Hepatocyte (in vitro differentiated cells): ENCODE results near the gene CCDC127. TPM values are rescaled to one million over a fixed set of nuclear protein-coding genes. Genes with fewer than 3 reads are reported as not detected.

Experiments
- DNase-seq: peaks from one replicate; pipeline ENCODE4 v3.0.0-alpha.2; 2016; ENCODE audit warnings: low spot score
- H2AFZ ChIP-seq: fragments of 200-600 bp; sonication (generic); 2 replicates; pipeline ENCODE4 v1.6.0; 2016; ENCODE audit warnings: antibody characterized with exemption, mild to moderate bottlenecking
- H3K27ac ChIP-seq: fragments of 200-600 bp; sonication (generic); 2 replicates; pipeline ENCODE4 v1.5.1; 2016; ENCODE audit warnings: mild to moderate bottlenecking
- H3K27me3 ChIP-seq: fragments of 200-600 bp; sonication (generic); 2 replicates; pipeline ENCODE4 v1.6.1; 2016
- H3K36me3 ChIP-seq: fragments of 200-600 bp; sonication (generic); replicated peaks from 2 replicates; pipeline ENCODE4 v1.5.1; 2016; ENCODE audit warnings: low read depth; ENCODE audit not compliant: insufficient read depth
- H3K4me1 ChIP-seq: fragments of 200-600 bp; sonication (generic); 2 replicates; pipeline ENCODE4 v1.5.1; 2016; ENCODE audit warnings: mild to moderate bottlenecking, moderate library complexity; ENCODE audit not compliant: insufficient read depth
- H3K4me2 ChIP-seq: fragments of 200-600 bp; sonication (generic); 2 replicates; pipeline ENCODE4 v1.6.0; 2016
- H3K4me3 ChIP-seq: fragments of 200-600 bp; sonication (generic); 2 replicates; pipeline ENCODE4 v1.5.1; 2016; ENCODE audit warnings: mild to moderate bottlenecking
- H3K79me2 ChIP-seq: fragments of 200-600 bp; sonication (generic); 2 replicates; pipeline ENCODE4 v1.6.0; 2017; ENCODE audit warnings: mild to moderate bottlenecking
- H3K9me2 ChIP-seq: fragments of 200-600 bp; sonication (generic); replicated peaks from 2 replicates; pipeline ENCODE4 v1.6.0; 2017; ENCODE audit warnings: mild to moderate bottlenecking; ENCODE audit not compliant: insufficient read depth
- H3K9me3 ChIP-seq: fragments of 200-600 bp; sonication (generic); 2 replicates; pipeline ENCODE4 v1.5.1; 2016; ENCODE audit warnings: low read depth, mild to moderate bottlenecking
- H4K20me1 ChIP-seq: fragments of 200-600 bp; sonication (generic); 2 replicates; pipeline ENCODE4 v1.6.0; 2016; ENCODE audit warnings: mild to moderate bottlenecking; ENCODE audit not compliant: insufficient read depth, poor library complexity, severe bottlenecking
- CTCF ChIP-seq: fragments of 200-600 bp; sonication (generic); IDR thresholded peaks from 2 replicates; pipeline ENCODE4 v1.5.1; 2016; ENCODE audit warnings: antibody characterized with exemption, mild to moderate bottlenecking; ENCODE audit not compliant: poor library complexity
- EZH2 ChIP-seq: fragments of 200-600 bp; sonication (generic); IDR thresholded peaks from 2 replicates; pipeline ENCODE4 v1.6.1; 2016; ENCODE audit warnings: antibody characterized with exemption, mild to moderate bottlenecking, borderline replicate concordance
- EZH2phosphoT487 ChIP-seq: fragments of 200-600 bp; sonication (generic); IDR thresholded peaks from one replicate; pipeline ENCODE4 v1.6.1; 2018; ENCODE audit warnings: antibody characterized with exemption, mild to moderate bottlenecking, low read depth, moderate library complexity; ENCODE audit not compliant: unreplicated experiment, severe bottlenecking
- WGBS: methylation state at CpG from one replicate; pipeline ENCODE4 v1.1.6; 2016; ENCODE audit warnings: low lambda C conversion rate; ENCODE audit errors: missing lambda C conversion rate; 5-methylcytosine and 5-hydroxymethylcytosine counted together
- polyA plus RNA-seq: library from polyadenylated mRNA; unstranded; fragments of >200 nt; fragmentation: Nextera tagmentation; extraction: Ambion mirVana; gene quantifications from 2 replicates; pipeline ENCODE4 v1.2.1, GENCODE V29; 2016
- total RNA-seq: library from RNA; depleted of rRNA; stranded (reverse); fragments of >200 nt; gene quantifications from 2 replicates; pipeline ENCODE4 v1.2.3, GENCODE V29; 2014

Gene CCDC127
- total and polyA plus RNA-seq, 2 experiments from 2014 or later = 4.8 to 13.7 TPM

GRCh38 chr5:187042-187431 lies 30.9 kb downstream of the CCDC127 start:
- H3K4me1 ChIP-seq = no peaks in the 10 kb centered on the region
- no peaks in the 10 kb centered on the region for H3K27me3 ChIP-seq
- H3K79me2 ChIP-seq = no peaks in the 10 kb centered on the region
- no peaks in the 10 kb centered on the region for H3K9me2 ChIP-seq
- H3K9me3 ChIP-seq = no peaks in the 10 kb centered on the region
- DNase-seq = no peak
- WGBS = 87% methylated on average over 13 of the region's 13 CpGs
- H4K20me1 ChIP-seq = no peaks in the 10 kb centered on the region
- no peak overlapping the region for H3K4me3 ChIP-seq
- no peak for TF ChIP-seq EZH2phosphoT487
- TF ChIP-seq EZH2 = no peak
- no peak for TF ChIP-seq CTCF
- H3K36me3 ChIP-seq = no peaks in the 10 kb centered on the region
- no peak overlapping the region for H3K4me2 ChIP-seq
- H3K27ac ChIP-seq = no peak overlapping the region
- no peak overlapping the region for H2AFZ ChIP-seq

GRCh38 chr5:186091-187041 lies 31.6 kb downstream of the CCDC127 start:
- Histone ChIP-seq H3K36me3 (no peaks in the 10 kb centered on the region), H3K4me3 (no peak overlapping the region), H2AFZ (no peak overlapping the region), H4K20me1 (no peaks in the 10 kb centered on the region), H3K4me2 (no peak overlapping the region), H3K79me2 (no peaks in the 10 kb centered on the region), H3K27ac (no peak overlapping the region), H3K9me3 (no peaks in the 10 kb centered on the region), H3K9me2 (no peaks in the 10 kb centered on the region), H3K4me1 (no peaks in the 10 kb centered on the region), H3K27me3 (no peaks in the 10 kb centered on the region)
- no peak for DNase-seq
- WGBS = 98% methylated on average over 25 of the region's 28 CpGs
- TF ChIP-seq EZH2 (no peak), EZH2phosphoT487 (no peak), CTCF (no peak)

- H3K79me2 ChIP-seq = no peaks in the 10 kb centered on the region
- no peak for DNase-seq
- H3K9me3 ChIP-seq = no peaks in the 10 kb centered on the region
- H3K27ac ChIP-seq = peak overlapping the region; percentile 16
- no peak overlapping the region for H3K4me2 ChIP-seq
- H3K4me1 ChIP-seq = no peaks in the 10 kb centered on the region
- 81% methylated on average over 21 of the region's 21 CpGs for WGBS
- no peaks in the 10 kb centered on the region for H3K36me3 ChIP-seq
- TF ChIP-seq EZH2 (no peak), CTCF (no peak), EZH2phosphoT487 (no peak)
- no peaks in the 10 kb centered on the region for H3K27me3 ChIP-seq
- no peak overlapping the region for H3K4me3 ChIP-seq
- no peaks in the 10 kb centered on the region for H4K20me1 ChIP-seq
- H3K9me2 ChIP-seq = no peaks in the 10 kb centered on the region
- no peak overlapping the region for H2AFZ ChIP-seq
Observed at GRCh38 chr5:185095-186070, 32.6 kb downstream of the CCDC127 start.
